Mesenchymal stem cell (in vitro differentiated cells and primary cell): ENCODE measurements around the gene C1orf198.

ENCODE experiments used
- DNase-seq: peaks from one replicate; pipeline ENCODE4 v3.0.0-alpha.2; 2013
- H2AFZ ChIP-seq: one replicate; pipeline ENCODE4 v1.6.1; 2013; ENCODE audit warnings: low read depth, mild to moderate bottlenecking, control low read depth, inconsistent platforms, low read length, moderate library complexity
- H2AK5ac ChIP-seq: 2 replicates; pipeline ENCODE4 v1.6.1; 2013; ENCODE audit warnings: low read length, moderate library complexity, mild to moderate bottlenecking, inconsistent platforms; ENCODE audit not compliant: severe bottlenecking
- H2BK120ac ChIP-seq: one replicate; pipeline ENCODE4 v1.6.1; 2013; ENCODE audit warnings: low read depth, mild to moderate bottlenecking, inconsistent platforms, low read length, moderate library complexity
- H2BK12ac ChIP-seq, 2 experiments: one replicate each; pipeline ENCODE4 v1.6.1; 2013; ENCODE audit warnings: inconsistent platforms in 2 of 2, low read length in 2 of 2, mild to moderate bottlenecking in 2 of 2, moderate library complexity in 2 of 2, control low read depth in 1 of 2
- H2BK15ac ChIP-seq: one replicate; pipeline ENCODE4 v1.6.1; 2013; ENCODE audit warnings: mild to moderate bottlenecking, low read depth, inconsistent platforms; ENCODE audit not compliant: poor library complexity, severe bottlenecking
- H2BK5ac ChIP-seq: 2 replicates; pipeline ENCODE4 v1.6.1; 2013; ENCODE audit warnings: low read depth, mild to moderate bottlenecking, low read length, control low read depth, inconsistent platforms; ENCODE audit not compliant: poor library complexity, severe bottlenecking
- H3K14ac ChIP-seq, 2 experiments: one replicate each; pipeline ENCODE4 v1.6.1; 2013; ENCODE audit warnings: inconsistent platforms in 2 of 2, low read length in 2 of 2, control low read depth in 1 of 2, mild to moderate bottlenecking in 1 of 2, moderate library complexity in 1 of 2
- H3K18ac ChIP-seq, 2 experiments: one replicate each; pipeline ENCODE4 v1.6.1; 2013; ENCODE audit warnings: inconsistent platforms in 2 of 2, low read length in 2 of 2, control low read depth in 1 of 2, low read depth in 1 of 2, mild to moderate bottlenecking in 1 of 2
- H3K23ac ChIP-seq, 2 experiments: one replicate each; pipeline ENCODE4 v1.6.1; 2013; ENCODE audit warnings: inconsistent platforms in 2 of 2, low read length in 2 of 2, mild to moderate bottlenecking in 2 of 2, moderate library complexity in 2 of 2, control low read depth in 1 of 2
- H3K27ac ChIP-seq: 2 replicates; pipeline ENCODE4 v1.5.1; 2013; ENCODE audit warnings: mild to moderate bottlenecking, moderate library complexity, low read length, control low read depth, inconsistent platforms; ENCODE audit not compliant: poor library complexity, severe bottlenecking
- H3K27me3 ChIP-seq, 2 experiments: 2 replicates each; pipeline versions ENCODE4 v1.6.1 to v1.7.0; 2013; ENCODE audit warnings: low read length in 2 of 2, mild to moderate bottlenecking in 2 of 2, moderate library complexity in 2 of 2, control low read depth in 1 of 2, inconsistent platforms in 1 of 2; ENCODE audit not compliant: control insufficient read depth in 1 of 2, insufficient read depth in 1 of 2
- H3K36me3 ChIP-seq, 2 experiments: 2 replicates each; pipeline versions ENCODE4 v1.6.1 to v1.7.0; 2013; ENCODE audit warnings: low read length in 2 of 2, control low read depth in 1 of 2, inconsistent platforms in 1 of 2, low read depth in 1 of 2, mild to moderate bottlenecking in 1 of 2; ENCODE audit not compliant: insufficient read depth in 2 of 2, control insufficient read depth in 1 of 2
- H3K4ac ChIP-seq, 2 experiments: one replicate each; pipeline ENCODE4 v1.6.1; 2013; ENCODE audit warnings: inconsistent platforms in 2 of 2, low read length in 2 of 2, mild to moderate bottlenecking in 2 of 2, moderate library complexity in 2 of 2, control low read depth in 1 of 2, low read depth in 1 of 2
- H3K4me1 ChIP-seq: 2 replicates; pipeline ENCODE4 v1.6.1; 2013; ENCODE audit warnings: low read depth, low read length, control low read depth; ENCODE audit not compliant: control insufficient read depth, insufficient read depth
- H3K4me2 ChIP-seq: 2 replicates; pipeline ENCODE4 v1.6.1; 2013; ENCODE audit warnings: low read length, mild to moderate bottlenecking, inconsistent platforms; ENCODE audit not compliant: poor library complexity, severe bottlenecking
- H3K4me3 ChIP-seq, 2 experiments: 2 replicates each; pipeline versions ENCODE4 v1.5.1 to v1.7.0; 2013; ENCODE audit warnings: low read length in 2 of 2, mild to moderate bottlenecking in 2 of 2, control low read depth in 1 of 2, low read depth in 1 of 2; ENCODE audit not compliant: insufficient read depth in 1 of 2
- H3K79me1 ChIP-seq: replicated peaks from 2 replicates; pipeline ENCODE4 v1.6.1; 2013; ENCODE audit warnings: mild to moderate bottlenecking, control low read depth, low read length, inconsistent platforms; ENCODE audit not compliant: poor library complexity, severe bottlenecking
- H3K9ac ChIP-seq: 2 replicates; pipeline ENCODE4 v1.7.0; 2013; ENCODE audit warnings: mild to moderate bottlenecking, low read length, moderate library complexity
- H3K9me3 ChIP-seq: 2 replicates; pipeline ENCODE4 v1.7.0; 2013; ENCODE audit warnings: mild to moderate bottlenecking, low read length; ENCODE audit not compliant: control insufficient read depth
- H4K8ac ChIP-seq: one replicate; pipeline ENCODE4 v1.6.1; 2013; ENCODE audit warnings: inconsistent platforms, mild to moderate bottlenecking, low read length, moderate library complexity
- H4K91ac ChIP-seq: one replicate; pipeline ENCODE4 v1.6.1; 2013; ENCODE audit warnings: mild to moderate bottlenecking, low read length, inconsistent platforms
- WGBS: methylation state at CpG from one replicate; pipeline ENCODE4 v1.1.7; 2013; ENCODE audit warnings: mixed read lengths; 5-methylcytosine and 5-hydroxymethylcytosine counted together

C1orf198 gene

DNA sequence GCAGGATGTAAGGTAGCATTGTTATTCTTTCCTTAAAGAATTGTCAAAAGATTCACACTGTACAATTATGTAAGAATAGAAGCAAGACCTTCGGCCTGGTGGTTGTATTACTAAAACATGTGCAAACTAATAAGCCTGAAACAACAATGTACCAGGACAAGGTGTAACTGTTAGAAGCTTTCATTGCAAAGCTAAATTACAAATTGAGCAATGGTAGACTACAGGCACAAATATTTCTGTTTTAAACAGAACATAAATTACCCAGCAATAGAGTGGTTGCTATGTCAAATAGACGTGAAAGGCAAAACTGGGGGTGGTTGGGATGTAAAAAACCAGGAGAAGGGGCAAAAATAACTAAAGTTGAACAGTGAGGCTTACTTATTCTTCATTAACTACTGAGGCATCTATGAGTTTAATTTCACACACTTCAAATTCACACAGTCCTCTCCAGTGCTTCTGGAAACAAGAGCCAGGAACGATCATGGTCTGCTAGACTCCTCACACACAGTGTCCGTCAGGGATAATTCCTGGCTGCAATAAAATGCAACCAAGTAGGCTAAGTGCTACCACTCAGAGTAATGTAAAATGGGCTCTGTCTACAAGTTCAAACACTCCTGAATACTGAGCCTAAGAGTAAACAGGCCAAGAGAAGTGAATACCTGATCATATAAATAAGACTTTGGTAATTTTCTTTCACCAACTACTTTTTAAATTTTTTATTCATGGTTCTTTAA, 39.3 kb upstream of the C1orf198 start:
- H3K14ac ChIP-seq = no peak overlapping the region
- no peak overlapping the region for H4K91ac ChIP-seq
- H2BK5ac ChIP-seq = no peak overlapping the region
- H3K27me3 ChIP-seq = no peaks in the 10 kb centered on the region
- H3K4me2 ChIP-seq = no peak overlapping the region
- no peak overlapping the region for H3K23ac ChIP-seq
- H2BK15ac ChIP-seq = no peak overlapping the region
- no peak overlapping the region for H3K18ac ChIP-seq
- H3K9ac ChIP-seq = no peak overlapping the region
- peak; percentile 22 for DNase-seq
- no peak overlapping the region for H3K4me3 ChIP-seq
- 52% methylated on average over 2 of the region's 4 CpGs for WGBS
- no peak overlapping the region for H2AK5ac ChIP-seq
- no peak overlapping the region for H2BK12ac ChIP-seq
- no peaks in the 10 kb centered on the region for H3K9me3 ChIP-seq
- no peak overlapping the region for H4K8ac ChIP-seq
- H3K36me3 ChIP-seq = peaks cover 8 to 38% of the 10 kb centered on the region in 2 experiments
- H3K27ac ChIP-seq = no peak overlapping the region
- H3K79me1 ChIP-seq = no peaks in the 10 kb centered on the region
- H3K4me1 ChIP-seq = no peaks in the 10 kb centered on the region
- no peak overlapping the region for H2BK120ac ChIP-seq
- H2AFZ ChIP-seq = no peak overlapping the region
- H3K4ac ChIP-seq = no peak overlapping the region

DNA sequence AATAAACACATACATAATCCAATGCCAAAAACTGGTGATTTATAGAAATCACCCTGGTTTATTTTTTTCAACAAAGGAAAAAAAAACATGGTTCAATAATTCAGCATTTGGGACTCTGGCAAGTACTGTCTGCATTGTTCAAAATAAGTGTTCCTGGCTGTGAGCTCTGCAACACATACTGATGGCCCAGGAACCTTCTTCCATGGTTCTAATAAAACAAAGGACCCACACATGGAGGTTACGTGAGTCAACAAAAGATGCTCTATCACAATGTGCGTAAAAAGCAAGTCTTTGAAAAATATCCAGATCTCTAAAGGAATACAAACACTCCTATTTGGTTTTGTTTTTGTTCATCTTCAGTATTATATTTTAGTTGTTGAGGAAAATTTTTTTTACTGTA, 37.9 kb upstream of the C1orf198 start:
- no peaks in the 10 kb centered on the region for H3K9me3 ChIP-seq
- no peak overlapping the region for H3K4ac ChIP-seq
- H3K4me3 ChIP-seq = no peak overlapping the region
- no peak overlapping the region for H2AFZ ChIP-seq
- no peaks in the 10 kb centered on the region for H3K79me1 ChIP-seq
- H4K8ac ChIP-seq = no peak overlapping the region
- peaks cover 8 to 29% of the 10 kb centered on the region in 2 experiments for H3K36me3 ChIP-seq
- H4K91ac ChIP-seq = no peak overlapping the region
- no peaks in the 10 kb centered on the region for H3K27me3 ChIP-seq
- no peak for DNase-seq
- H3K14ac ChIP-seq = no peak overlapping the region
- no peak overlapping the region for H2BK15ac ChIP-seq
- no peaks in the 10 kb centered on the region for H3K4me1 ChIP-seq
- no peak overlapping the region for H3K18ac ChIP-seq
- no peak overlapping the region for H3K27ac ChIP-seq
- H2AK5ac ChIP-seq = no peak overlapping the region
- H2BK5ac ChIP-seq = no peak overlapping the region
- H2BK120ac ChIP-seq = no peak overlapping the region
- H3K4me2 ChIP-seq = no peak overlapping the region
- 100% methylated on average over 1 of the region's 2 CpGs for WGBS
- peak overlapping the region; percentile 71 for H3K9ac ChIP-seq
- H3K23ac ChIP-seq = no peak overlapping the region
- H2BK12ac ChIP-seq = no peak overlapping the region

DNA sequence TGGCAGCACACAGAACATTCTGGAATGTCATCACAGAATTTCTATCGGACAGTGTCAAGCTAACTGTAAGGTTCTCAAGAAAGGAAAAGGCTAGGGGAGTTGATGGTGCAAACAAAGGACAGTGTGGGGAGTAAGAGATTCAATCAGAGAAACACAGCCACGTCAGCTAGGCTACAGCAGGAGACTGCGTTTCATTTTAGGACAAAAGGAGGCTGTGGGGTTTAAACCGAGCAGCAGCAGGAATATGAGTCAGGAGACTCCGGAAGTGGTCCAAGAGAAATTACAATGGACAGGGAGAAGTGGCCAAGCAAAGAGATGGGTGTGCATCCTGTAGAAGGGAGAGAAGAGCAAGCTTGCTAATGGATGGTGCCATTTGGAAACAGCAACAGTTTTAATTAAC, 37.4 kb upstream of the C1orf198 start:
- H2AK5ac ChIP-seq = no peak overlapping the region
- no peak overlapping the region for H3K4me3 ChIP-seq
- no peaks in the 10 kb centered on the region for H3K4me1 ChIP-seq
- H2BK120ac ChIP-seq = no peak overlapping the region
- no peaks in the 10 kb centered on the region for H3K9me3 ChIP-seq
- H3K18ac ChIP-seq = peak overlapping the region in 1 of 2 experiments; percentile 29
- no peak overlapping the region for H3K14ac ChIP-seq
- H3K23ac ChIP-seq = no peak overlapping the region
- no peak overlapping the region for H2BK5ac ChIP-seq
- H3K27me3 ChIP-seq = no peaks in the 10 kb centered on the region
- no peaks in the 10 kb centered on the region for H3K79me1 ChIP-seq
- no peak overlapping the region for H4K91ac ChIP-seq
- H2BK15ac ChIP-seq = no peak overlapping the region
- peak overlapping the region in 1 of 2 experiments; percentile 18 for H3K4ac ChIP-seq
- H3K36me3 ChIP-seq = peaks cover 8 to 24% of the 10 kb centered on the region in 2 experiments
- no peak overlapping the region for H3K27ac ChIP-seq
- DNase-seq = peak; percentile 15
- 72% methylated on average over 4 of the region's 5 CpGs for WGBS
- no peak overlapping the region for H4K8ac ChIP-seq
- no peak overlapping the region for H3K4me2 ChIP-seq
- no peak overlapping the region for H2AFZ ChIP-seq
- no peak overlapping the region for H2BK12ac ChIP-seq
- peak overlapping the region; percentile 71 for H3K9ac ChIP-seq

DNA sequence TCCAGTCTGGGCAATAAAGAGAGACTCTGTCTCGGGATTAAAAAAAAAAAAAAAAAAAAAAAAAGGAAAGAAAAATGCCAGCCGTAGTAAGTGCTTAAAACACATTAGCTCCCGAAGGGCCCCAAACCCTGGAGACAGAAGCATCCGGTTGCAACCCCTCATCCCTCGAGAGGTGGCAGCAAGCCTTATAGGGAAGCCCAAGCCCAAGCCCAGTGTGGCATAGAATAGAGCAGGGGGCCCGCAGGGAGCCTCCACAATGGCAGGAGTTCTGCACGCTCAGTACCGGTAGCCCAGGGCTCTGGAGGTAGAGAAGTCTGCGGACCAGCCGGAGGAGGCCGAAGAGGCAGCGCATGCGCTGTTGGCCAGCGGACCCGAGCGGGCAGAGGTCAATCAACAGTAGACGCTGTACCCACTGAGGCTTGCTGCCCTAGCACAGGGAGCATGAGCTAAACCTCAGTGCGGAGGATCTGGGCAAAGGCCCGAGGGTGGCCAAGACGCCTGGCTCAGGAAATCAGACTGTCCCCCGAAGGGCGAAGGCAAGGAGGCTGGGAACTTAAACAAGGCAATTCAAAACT, 34.1 kb upstream of the C1orf198 start:
- no peak overlapping the region for H3K27ac ChIP-seq
- no peaks in the 10 kb centered on the region for H3K9me3 ChIP-seq
- H4K8ac ChIP-seq = no peak overlapping the region
- no peak overlapping the region for H2BK15ac ChIP-seq
- H3K4me1 ChIP-seq = no peaks in the 10 kb centered on the region
- H3K4me3 ChIP-seq = no peak overlapping the region
- no peak overlapping the region for H3K23ac ChIP-seq
- no peak overlapping the region for H2BK12ac ChIP-seq
- H3K36me3 ChIP-seq = peaks cover 0 to under 1% of the 10 kb centered on the region in 2 experiments
- H3K18ac ChIP-seq = no peak overlapping the region
- H3K4ac ChIP-seq = no peak overlapping the region
- no peak overlapping the region for H3K14ac ChIP-seq
- H4K91ac ChIP-seq = no peak overlapping the region
- H3K27me3 ChIP-seq = no peaks in the 10 kb centered on the region
- no peak overlapping the region for H2AFZ ChIP-seq
- no peak overlapping the region for H2BK120ac ChIP-seq
- H2BK5ac ChIP-seq = no peak overlapping the region
- no peak overlapping the region for H3K4me2 ChIP-seq
- no peak overlapping the region for H3K9ac ChIP-seq
- 97% methylated on average over 22 of the region's 22 CpGs for WGBS
- no peak overlapping the region for H2AK5ac ChIP-seq
- no peak for DNase-seq
- no peaks in the 10 kb centered on the region for H3K79me1 ChIP-seq
